ENCODE measurements around the gene PPP1R14B.
"Not testable (repeated sequence)": the region's sequence is repeated elsewhere in the genome, so short reads cannot be mapped to it uniquely, and the experiment has no call there.

PPP1R14B gene

GRCh38 chr11:64260147-64260708 lies 13.5 kb upstream of the PPP1R14B start:
- DNase-seq (ENCODE audit: low read depth), result no peak

- no peak for DNase-seq (ENCODE audit: low read depth)
Observed at GRCh38 chr11:64259533-64260067, 12.9 kb upstream of the PPP1R14B start.

GRCh38 chr11:64258946-64259532 lies 12.3 kb upstream of the PPP1R14B start:
- no peak for DNase-seq (ENCODE audit: low read depth)

- no peak for DNase-seq (ENCODE audit: low read depth)
Observed at GRCh38 chr11:64258356-64258755, 11.6 kb upstream of the PPP1R14B start.

- no peak for DNase-seq (ENCODE audit: low read depth)
Observed at GRCh38 chr11:64256300-64256699, 9.6 kb upstream of the PPP1R14B start.

- no peak for DNase-seq (ENCODE audit: low read depth)
Observed at GRCh38 chr11:64255135-64256128, 8.7 kb upstream of the PPP1R14B start.

- no peak for DNase-seq (ENCODE audit: low read depth)
Observed at GRCh38 chr11:64254326-64254725, 7.6 kb upstream of the PPP1R14B start.

GRCh38 chr11:64253481-64253880 lies 6.7 kb upstream of the PPP1R14B start:
- no peak for DNase-seq (ENCODE audit: low read depth)

- no peak for DNase-seq (ENCODE audit: low read depth)
Observed at GRCh38 chr11:64253043-64253442, 6.3 kb upstream of the PPP1R14B start.

- DNase-seq (ENCODE audit: low read depth), result no peak
Observed at GRCh38 chr11:64252003-64252872, 5.5 kb upstream of the PPP1R14B start.

- no peak for DNase-seq (ENCODE audit: low read depth)
Observed at GRCh38 chr11:64251753-64252002, 4.9 kb upstream of the PPP1R14B start.

- DNase-seq (ENCODE audit: low read depth), result peak; percentile 45
Observed at GRCh38 chr11:64251016-64251752, 4.4 kb upstream of the PPP1R14B start, which contains the start of gene PLCB3. TSS of gene PLCB3 (plus strand) at chr11:64251530. CDS start at chr11:64251650, 120 bp downstream.

GRCh38 chr11:64250415-64251015 lies 3.8 kb upstream of the PPP1R14B start:
- no peak for DNase-seq (ENCODE audit: low read depth)

GRCh38 chr11:64249563-64250414 lies 3.0 kb upstream of the PPP1R14B start:
- DNase-seq (ENCODE audit: low read depth), result no peak

GRCh38 chr11:64249038-64249437 lies 2.3 kb upstream of the PPP1R14B start:
- no peak for DNase-seq (ENCODE audit: low read depth)

- no peak for DNase-seq (ENCODE audit: low read depth)
Observed at GRCh38 chr11:64248578-64248977, 1.8 kb upstream of the PPP1R14B start.

GRCh38 chr11:64247729-64248531 lies 1.2 kb upstream of the PPP1R14B start:
- no peak for DNase-seq (ENCODE audit: low read depth)

- DNase-seq (ENCODE audit: low read depth), result not testable (repeated sequence)
Observed at GRCh38 chr11:64246621-64246870, 197 bp downstream of the PPP1R14B start.

Measured in T-helper 22 cell (primary cell).